Spinal cord (tissue), 10 donors: Measurements from ENCODE around the gene LAMA3. TPM values are rescaled to one million over a fixed set of nuclear protein-coding genes. Genes with fewer than 3 reads are reported as not detected.
A peak's percentile ranks its signal among the peaks of the same experiment; 100 is the strongest.

Experiments used
- DNase-seq, 6 donors: peaks; one replicate each; pipeline versions ENCODE4 v3.0.0 to v3.0.0-alpha.2; 2013 to 2015; ENCODE audit warnings: low spot score in 6 of 6, low read depth in 4 of 6
- H3K27ac ChIP-seq: one replicate; pipeline ENCODE4 v1.5.1; 2013; ENCODE audit warnings: low read depth, low read length, control low read depth
- H3K27me3 ChIP-seq: one replicate; pipeline ENCODE4 v1.6.1; 2013; ENCODE audit warnings: low read length; ENCODE audit not compliant: control insufficient read depth, insufficient read depth
- H3K36me3 ChIP-seq: one replicate; pipeline ENCODE4 v1.6.1; 2013; ENCODE audit warnings: low read length; ENCODE audit not compliant: control insufficient read depth, insufficient read depth
- H3K4me1 ChIP-seq: one replicate; pipeline ENCODE4 v1.6.1; 2013; ENCODE audit warnings: low read length; ENCODE audit not compliant: control insufficient read depth, insufficient read depth
- H3K4me3 ChIP-seq: one replicate; pipeline ENCODE4 v1.5.1; 2013; ENCODE audit warnings: low read depth, low read length, control low read depth
- H3K9me3 ChIP-seq: one replicate; pipeline ENCODE4 v1.6.1; 2013; ENCODE audit warnings: low read length; ENCODE audit not compliant: control insufficient read depth, insufficient read depth
- WGBS: methylation state at CpG from one replicate; pipeline ENCODE4 v1.1.5; 2013; ENCODE audit warnings: missing lambda C conversion rate; ENCODE audit not compliant: insufficient coverage; 5-methylcytosine and 5-hydroxymethylcytosine counted together
- polyA plus RNA-seq, 2 donors: library from polyadenylated mRNA; unstranded; fragments of 120-200 nt; gene quantifications; one replicate each; pipeline ENCODE4 v1.2.1, GENCODE V29; 2013; ENCODE audit not compliant: insufficient read length in 2 of 2
- total RNA-seq, 2 donors: library from RNA; depleted of rRNA in 1 of 2; stranded (reverse); fragments of 120-200 nt in 1 of 2; fragments of >200 nt in 1 of 2; gene quantifications; one replicate each; pipeline versions ENCODE4 v1.2.3 to v1.2.4, GENCODE V29; 2013 to 2014
- donor health status: healthy.

The LAMA3 gene
- total and polyA plus RNA-seq, 4 donors = 5.8 to 10.4 (median 8.1) TPM

- H3K36me3 ChIP-seq = no peaks in the 10 kb centered on the region
- DNase-seq = no peak
- H3K4me3 ChIP-seq = no peak overlapping the region
- no peaks in the 10 kb centered on the region for H3K4me1 ChIP-seq
- no peaks in the 10 kb centered on the region for H3K9me3 ChIP-seq
- H3K27ac ChIP-seq = no peak overlapping the region
- no peaks in the 10 kb centered on the region for H3K27me3 ChIP-seq
- WGBS = 67% methylated on average over 1 of the region's 3 CpGs
Measured at GRCh38 chr18:23912356-23912755, 223.1 kb downstream of the LAMA3 start.

DNA sequence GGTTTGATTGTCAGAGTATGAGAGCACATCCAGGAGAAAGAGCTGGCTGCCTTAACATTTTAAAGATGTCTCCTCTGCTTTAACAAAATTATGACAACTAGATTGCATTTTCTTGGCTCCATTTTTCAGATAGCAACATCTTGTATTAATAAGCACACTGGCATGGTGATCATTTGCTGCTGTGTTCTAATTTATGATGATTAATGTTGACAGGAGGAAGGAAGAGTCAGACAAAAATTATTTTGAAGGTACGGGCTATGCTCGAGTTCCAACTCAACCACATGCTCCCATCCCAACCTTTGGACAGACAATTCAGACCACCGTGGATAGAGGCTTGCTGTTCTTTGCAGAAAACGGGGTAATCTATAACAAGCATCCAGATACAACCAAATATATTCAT lies 227.1 kb downstream of the LAMA3 start:
- DNase-seq = no peak
- no peaks in the 10 kb centered on the region for H3K36me3 ChIP-seq
- no peaks in the 10 kb centered on the region for H3K4me1 ChIP-seq
- no peaks in the 10 kb centered on the region for H3K27me3 ChIP-seq
- no CpG with 5 or more reads among the region's 4 CpGs for WGBS
- H3K9me3 ChIP-seq = no peaks in the 10 kb centered on the region
- H3K27ac ChIP-seq = no peak overlapping the region
- H3K4me3 ChIP-seq = no peak overlapping the region

GRCh38 chr18:23918395-23919032 lies 229.3 kb downstream of the LAMA3 start:
- WGBS = 33% methylated on average over 8 of the region's 10 CpGs

GRCh38 chr18:23920054-23920453 lies 230.8 kb downstream of the LAMA3 start:
- H3K27ac ChIP-seq = no peak overlapping the region
- WGBS = 90% methylated on average over 4 of the region's 4 CpGs
- no peaks in the 10 kb centered on the region for H3K9me3 ChIP-seq
- DNase-seq = no peak
- no peaks in the 10 kb centered on the region for H3K4me1 ChIP-seq
- no peaks in the 10 kb centered on the region for H3K36me3 ChIP-seq
- no peak overlapping the region for H3K4me3 ChIP-seq
- H3K27me3 ChIP-seq = no peaks in the 10 kb centered on the region

More at GRCh38 chr18:23918395-23919032, 229.3 kb downstream of the LAMA3 start:
- H3K27ac ChIP-seq = no peak overlapping the region
- H3K36me3 ChIP-seq = no peaks in the 10 kb centered on the region
- peak; percentile 38 to 94 (median 64) for DNase-seq
- no peaks in the 10 kb centered on the region for H3K9me3 ChIP-seq
- H3K4me1 ChIP-seq = no peaks in the 10 kb centered on the region
- H3K27me3 ChIP-seq = no peaks in the 10 kb centered on the region
- H3K4me3 ChIP-seq = no peak overlapping the region

- 84% methylated on average over 5 of the region's 12 CpGs for WGBS
- no peak overlapping the region for H3K4me3 ChIP-seq
Measured at GRCh38 chr18:23921716-23922285, 232.5 kb downstream of the LAMA3 start.

DNA sequence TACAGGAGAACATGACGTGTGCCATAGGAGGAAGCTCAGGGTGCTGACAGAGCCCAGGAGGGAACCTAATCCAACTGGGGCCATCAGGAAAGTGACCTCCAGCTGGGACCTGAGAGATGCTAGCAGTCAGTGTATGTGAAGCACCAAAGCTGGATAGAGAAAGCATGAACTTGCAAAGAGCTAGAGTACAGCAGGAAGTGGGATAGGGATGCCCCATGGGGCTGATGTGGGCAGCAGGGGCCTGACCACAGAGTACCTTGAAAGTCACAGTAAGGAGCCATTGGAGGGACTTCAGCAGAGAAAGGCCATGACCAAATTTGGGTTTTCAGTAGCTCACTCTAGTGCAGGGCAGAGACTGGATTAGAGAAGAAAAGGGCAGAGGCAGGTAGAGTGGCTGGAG lies 233.7 kb downstream of the LAMA3 start:
- H3K27ac ChIP-seq = no peak overlapping the region
- no peaks in the 10 kb centered on the region for H3K36me3 ChIP-seq
- 62% methylated on average over 1 of the region's 1 CpG for WGBS
- H3K4me1 ChIP-seq = no peaks in the 10 kb centered on the region
- H3K4me3 ChIP-seq = no peak overlapping the region
- no peak for DNase-seq
- no peaks in the 10 kb centered on the region for H3K27me3 ChIP-seq
- H3K9me3 ChIP-seq = no peaks in the 10 kb centered on the region

More at GRCh38 chr18:23921716-23922285, 232.5 kb downstream of the LAMA3 start:
- Histone ChIP-seq H3K36me3 (no peaks in the 10 kb centered on the region), H3K4me1 (no peaks in the 10 kb centered on the region), H3K27me3 (no peaks in the 10 kb centered on the region), H3K27ac (no peak overlapping the region), H3K9me3 (no peaks in the 10 kb centered on the region)
- no peak for DNase-seq

DNA sequence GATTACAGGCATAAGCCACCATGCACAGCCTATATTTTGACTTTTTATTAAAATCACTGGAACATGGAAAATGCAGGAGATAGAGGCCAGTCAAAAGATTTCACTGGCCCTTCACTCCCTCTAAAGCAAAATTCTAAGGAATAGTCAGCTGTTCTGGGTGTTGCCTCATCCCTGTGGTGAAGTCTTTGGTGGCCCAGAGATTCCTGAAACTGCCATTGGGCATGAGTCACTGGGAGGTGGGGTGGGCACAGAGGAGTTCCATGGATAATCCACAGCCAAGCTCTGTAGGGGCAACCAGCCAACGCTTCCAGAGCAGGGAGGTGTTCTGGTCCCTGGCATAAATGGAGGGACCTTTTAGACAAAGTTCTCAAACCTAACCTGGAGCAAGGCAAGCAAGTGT lies 235.6 kb downstream of the LAMA3 start:
- H3K4me1 ChIP-seq = no peaks in the 10 kb centered on the region
- WGBS = 100% methylated on average over 1 of the region's 1 CpG
- no peak for DNase-seq
- H3K27me3 ChIP-seq = no peaks in the 10 kb centered on the region
- H3K4me3 ChIP-seq = no peak overlapping the region
- H3K36me3 ChIP-seq = no peaks in the 10 kb centered on the region
- no peaks in the 10 kb centered on the region for H3K9me3 ChIP-seq
- no peak overlapping the region for H3K27ac ChIP-seq

GRCh38 chr18:23926571-23926970 lies 237.3 kb downstream of the LAMA3 start:
- Histone ChIP-seq H3K36me3 (no peaks in the 10 kb centered on the region), H3K27ac (no peak overlapping the region), H3K27me3 (no peaks in the 10 kb centered on the region), H3K9me3 (no peaks in the 10 kb centered on the region), H3K4me3 (no peak overlapping the region), H3K4me1 (no peaks in the 10 kb centered on the region)
- peak in 1 of 6 donors; percentile 28 for DNase-seq
- WGBS = no CpG with 5 or more reads among the region's 2 CpGs

DNA sequence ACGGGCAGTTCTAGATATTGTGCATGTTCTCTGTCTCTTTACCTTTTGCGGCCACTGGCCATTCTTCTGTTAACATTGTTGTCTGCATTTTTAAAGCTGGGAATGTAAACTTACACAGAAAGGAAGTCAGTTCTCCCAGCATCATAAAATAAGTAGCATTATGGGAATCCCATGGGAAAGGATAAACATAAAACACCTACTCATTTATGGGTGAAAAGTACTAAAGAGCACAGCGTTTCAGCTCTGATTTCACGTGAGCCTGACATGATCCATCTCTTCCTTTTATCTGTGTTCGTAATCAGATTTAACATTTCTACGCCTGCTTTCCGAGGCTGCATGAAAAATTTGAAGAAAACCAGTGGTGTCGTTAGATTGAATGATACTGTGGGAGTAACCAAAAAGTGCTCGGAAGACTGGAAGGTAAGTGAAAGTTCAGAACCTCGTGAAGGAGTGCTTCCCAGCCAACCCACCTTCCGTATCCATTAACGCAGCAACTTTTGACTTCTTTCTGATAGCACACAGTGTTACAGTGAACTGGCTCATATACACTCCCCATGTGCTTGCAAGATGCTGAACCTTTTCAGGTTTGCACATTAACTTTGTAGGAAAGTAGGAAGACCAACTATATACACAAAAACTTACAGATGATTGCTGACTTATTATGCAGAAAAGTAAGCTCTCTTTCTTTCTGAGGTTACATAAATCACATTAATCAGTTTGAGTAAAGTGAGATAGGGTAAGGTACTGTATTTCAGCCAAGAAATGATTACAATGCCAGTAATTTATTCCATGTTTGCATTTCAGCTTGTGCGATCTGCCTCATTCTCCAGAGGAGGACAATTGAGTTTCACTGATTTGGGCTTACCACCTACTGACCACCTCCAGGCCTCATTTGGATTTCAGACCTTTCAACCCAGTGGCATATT lies 238.8 kb downstream of the LAMA3 start:
- 75% methylated on average over 4 of the region's 13 CpGs for WGBS
- no peak for DNase-seq
- H3K4me3 ChIP-seq = no peak overlapping the region
- H3K27me3 ChIP-seq = no peaks in the 10 kb centered on the region
- no peaks in the 10 kb centered on the region for H3K36me3 ChIP-seq
- H3K4me1 ChIP-seq = no peaks in the 10 kb centered on the region
- H3K9me3 ChIP-seq = no peaks in the 10 kb centered on the region
- H3K27ac ChIP-seq = no peak overlapping the region
